A549 (cell line): ENCODE measurements around the gene TSPEAR.

Experiments used
- EP300 ChIP-seq, 2 experiments: fragments of >200 bp; sonication (Bioruptor Twin); formaldehyde crosslinking; IDR thresholded peaks; 2 replicates in 1 of 2; 3 replicates in 1 of 2; pipeline ENCODE4 v1.6.1; 2016 to 2017
- GATA3 ChIP-seq: IDR thresholded peaks from 2 replicates; pipeline ENCODE4 v1.6.1; 2012; ENCODE audit warnings: borderline replicate concordance
- KDM5A ChIP-seq: fragments of 200-600 bp; sonication (generic); IDR thresholded peaks from 2 replicates; pipeline ENCODE4 v1.6.1; 2016; ENCODE audit warnings: antibody characterized with exemption, mild to moderate bottlenecking
- NPAS2 ChIP-seq: fragments of 250-450 bp; sonication (Bioruptor Pico); IDR thresholded peaks from 2 replicates; pipeline ENCODE4 v1.8.0; 2022; ENCODE audit warnings: mild to moderate bottlenecking, moderate library complexity, borderline replicate concordance
- SMC3 ChIP-seq: fragments of >200 bp; sonication (Bioruptor Twin); formaldehyde crosslinking; IDR thresholded peaks from 3 replicates; pipeline ENCODE4 v1.6.1; 2018; ENCODE audit warnings: inconsistent platforms
- USF2 ChIP-seq: fragments of 450-650 bp; IDR thresholded peaks from 2 replicates; pipeline ENCODE4 v1.6.1; 2014; ENCODE audit warnings: antibody characterized with exemption
- TF ChIP-seq, protein P1 (sequence below): fragments of >200 bp; sonication (Bioruptor Twin); formaldehyde crosslinking; IDR thresholded peaks from 3 replicates; pipeline ENCODE4 v1.5.1; 2016

DNA sequence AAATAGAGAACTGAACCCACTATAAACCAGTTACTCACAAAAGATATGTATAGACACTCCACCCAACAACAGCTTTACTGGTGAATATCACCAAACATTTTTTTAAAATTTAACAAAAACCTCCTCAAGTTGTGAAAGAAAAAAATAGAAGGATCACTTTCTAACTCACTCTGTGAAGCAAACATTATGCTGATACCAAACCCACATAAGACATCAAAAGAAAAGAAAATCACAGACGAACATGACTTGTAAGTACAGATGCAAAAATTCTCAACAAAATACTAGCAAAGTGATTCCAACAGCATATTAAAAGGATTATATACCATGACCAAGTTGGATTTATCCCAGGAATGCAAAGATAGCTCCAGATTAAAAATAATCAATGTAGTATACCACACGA lies 19.7 kb downstream of the TSPEAR start:
- TF ChIP-seq KDM5A (no peak), EP300 (IDR thresholded peaks at IDR 0.05) (no peak), SMC3 (no peak), GATA3 (no peak), USF2 (no peak), NPAS2 (CRISPR knock-in tag) (no peak)
- TF ChIP-seq, protein P1, sequence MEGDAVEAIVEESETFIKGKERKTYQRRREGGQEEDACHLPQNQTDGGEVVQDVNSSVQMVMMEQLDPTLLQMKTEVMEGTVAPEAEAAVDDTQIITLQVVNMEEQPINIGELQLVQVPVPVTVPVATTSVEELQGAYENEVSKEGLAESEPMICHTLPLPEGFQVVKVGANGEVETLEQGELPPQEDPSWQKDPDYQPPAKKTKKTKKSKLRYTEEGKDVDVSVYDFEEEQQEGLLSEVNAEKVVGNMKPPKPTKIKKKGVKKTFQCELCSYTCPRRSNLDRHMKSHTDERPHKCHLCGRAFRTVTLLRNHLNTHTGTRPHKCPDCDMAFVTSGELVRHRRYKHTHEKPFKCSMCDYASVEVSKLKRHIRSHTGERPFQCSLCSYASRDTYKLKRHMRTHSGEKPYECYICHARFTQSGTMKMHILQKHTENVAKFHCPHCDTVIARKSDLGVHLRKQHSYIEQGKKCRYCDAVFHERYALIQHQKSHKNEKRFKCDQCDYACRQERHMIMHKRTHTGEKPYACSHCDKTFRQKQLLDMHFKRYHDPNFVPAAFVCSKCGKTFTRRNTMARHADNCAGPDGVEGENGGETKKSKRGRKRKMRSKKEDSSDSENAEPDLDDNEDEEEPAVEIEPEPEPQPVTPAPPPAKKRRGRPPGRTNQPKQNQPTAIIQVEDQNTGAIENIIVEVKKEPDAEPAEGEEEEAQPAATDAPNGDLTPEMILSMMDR = no peak
